Retinal pigment epithelial cell (primary cell): ENCODE measurements around the gene CLSTN1.

Experiments
- DNase-seq: peaks from one replicate; pipeline ENCODE4 v3.0.0-alpha.2; 2010; ENCODE audit warnings: low read depth
- H3K4me3 ChIP-seq: 2 replicates; pipeline ENCODE4 v1.5.1; 2011; ENCODE audit warnings: mild to moderate bottlenecking, low read length, control low read depth, moderate library complexity
- CTCF ChIP-seq: conservative IDR thresholded peaks from 2 replicates; pipeline ENCODE4 v1.5.1; 2011; ENCODE audit warnings: low read depth, low read length, control low read depth, inconsistent platforms

CLSTN1 gene

DNA sequence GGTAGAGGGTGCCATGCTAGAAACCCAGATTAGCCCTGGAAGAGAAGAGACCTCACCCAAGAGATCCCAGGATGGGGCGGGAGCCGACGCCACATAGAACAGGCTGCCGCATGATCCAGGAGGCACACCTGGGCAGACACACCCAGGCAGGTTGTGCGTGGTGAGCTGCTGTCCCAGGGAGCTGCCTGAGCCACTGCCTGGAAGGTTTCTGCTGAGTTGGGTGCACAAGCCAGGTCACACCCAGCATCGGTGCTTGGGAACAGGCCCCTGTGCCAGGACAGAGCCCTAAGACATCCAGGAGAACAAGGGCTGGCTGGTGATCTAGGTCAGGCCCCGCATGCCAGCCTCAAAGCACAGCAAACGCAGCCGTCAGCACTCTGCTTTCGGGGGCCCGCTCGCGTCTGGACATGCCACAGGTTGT lies 46.1 kb upstream of the CLSTN1 start:
- no peak overlapping the region for H3K4me3 ChIP-seq
- no peak for DNase-seq
- TF ChIP-seq CTCF = no peak

DNA sequence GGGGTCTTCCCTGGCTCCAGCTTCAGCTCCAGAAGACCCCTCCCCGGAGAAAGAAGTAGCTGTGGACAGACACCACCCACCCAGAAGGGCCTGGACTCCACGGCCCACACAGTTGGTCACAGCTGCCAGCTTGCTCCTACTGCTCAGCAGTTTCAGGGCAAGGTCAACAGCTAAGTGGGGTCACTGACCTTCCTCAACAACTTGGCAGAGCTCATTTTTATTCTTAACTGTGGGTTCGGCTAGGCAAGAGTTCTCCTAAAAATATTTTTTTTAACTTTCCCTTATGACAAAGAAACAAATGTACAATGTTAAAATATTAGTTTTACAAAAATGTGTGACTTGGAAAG lies 44.5 kb upstream of the CLSTN1 start:
- DNase-seq = no peak
- no peak overlapping the region for H3K4me3 ChIP-seq
- TF ChIP-seq CTCF = no peak

GRCh38 chr1:9867408-9868243 lies 43.9 kb upstream of the CLSTN1 start:
- no peak for DNase-seq
- no peak overlapping the region for H3K4me3 ChIP-seq
- TF ChIP-seq CTCF = peak; percentile 96

GRCh38 chr1:9866836-9867235 lies 43.1 kb upstream of the CLSTN1 start:
- no peak for DNase-seq
- TF ChIP-seq CTCF = no peak
- no peak overlapping the region for H3K4me3 ChIP-seq

DNA sequence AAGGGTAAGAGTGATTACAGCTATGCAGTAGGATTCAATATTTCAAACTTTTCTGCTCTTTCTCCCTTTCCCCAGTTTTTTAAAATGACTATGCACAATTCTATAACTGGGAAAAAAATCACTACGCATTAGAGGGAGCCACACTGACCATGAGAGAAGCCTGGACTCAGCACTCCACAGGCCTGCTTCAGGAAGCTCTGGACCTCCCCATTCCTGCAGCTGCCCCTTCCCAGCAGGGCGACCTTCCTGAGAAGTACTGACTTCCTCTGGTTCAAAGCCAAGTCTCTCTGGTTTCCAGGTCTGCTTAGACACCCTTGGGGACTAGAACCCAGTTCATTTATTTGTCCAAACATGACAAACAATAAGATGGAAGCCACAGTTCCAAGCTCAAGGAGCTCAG lies 42.0 kb upstream of the CLSTN1 start:
- no peak overlapping the region for H3K4me3 ChIP-seq
- DNase-seq = no peak
- no peak for TF ChIP-seq CTCF

DNA sequence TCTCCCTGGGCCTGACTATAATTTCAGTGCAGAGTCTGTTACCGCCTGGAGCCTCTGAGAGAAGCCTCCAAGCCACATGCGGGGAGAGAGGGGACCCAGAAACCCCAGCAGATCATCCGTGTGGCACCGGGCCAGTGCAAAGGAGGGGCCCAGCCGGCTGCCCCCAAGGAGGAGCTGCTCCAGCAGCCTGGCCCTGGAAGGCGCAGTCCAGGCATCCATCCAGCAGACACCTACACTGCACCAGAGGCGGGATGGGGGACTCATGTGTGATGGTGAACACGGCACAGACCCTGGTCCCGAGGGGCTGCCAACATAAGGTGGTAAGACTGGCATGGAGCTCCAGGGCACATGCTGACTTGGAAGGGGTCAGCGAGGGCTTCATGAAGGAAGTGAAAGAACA lies 39.6 kb upstream of the CLSTN1 start:
- no peak for TF ChIP-seq CTCF
- no peak for DNase-seq
- no peak overlapping the region for H3K4me3 ChIP-seq

DNA sequence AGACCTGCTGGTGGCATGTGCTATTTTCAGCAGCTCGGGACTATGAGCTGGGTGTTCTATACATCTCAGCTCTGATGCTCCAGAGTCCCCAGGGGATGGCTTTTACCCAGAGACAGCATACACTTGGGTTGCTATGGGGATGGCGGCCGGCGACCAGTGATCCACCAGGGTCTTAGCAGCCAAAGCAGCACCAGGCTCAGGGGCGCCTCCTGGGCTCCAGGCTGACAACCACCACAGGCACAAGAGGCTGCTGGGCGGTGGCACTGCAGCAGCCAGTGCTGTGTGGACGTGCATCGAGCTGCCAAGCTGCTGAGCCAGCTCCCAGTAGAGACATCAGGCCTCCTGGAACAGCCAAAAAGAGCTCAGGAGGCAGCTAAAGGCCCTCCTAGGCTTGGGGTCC lies 37.6 kb upstream of the CLSTN1 start:
- TF ChIP-seq CTCF = no peak
- no peak for DNase-seq
- no peak overlapping the region for H3K4me3 ChIP-seq
